Loucy (cell line): Measurements from ENCODE around the gene CACNB1.

ENCODE experiments used
- H2AFZ ChIP-seq: fragments of 200-600 bp; sonication (generic); 2 replicates; pipeline ENCODE4 v1.6.0; 2016; ENCODE audit warnings: antibody characterized with exemption, mild to moderate bottlenecking, low read length, moderate library complexity
- H3F3A ChIP-seq: fragments of 200-600 bp; 2 replicates; pipeline ENCODE4 v1.6.0; 2016; ENCODE audit warnings: antibody characterized with exemption, low read depth, mild to moderate bottlenecking
- H3K27me3 ChIP-seq: fragments of 200-600 bp; sonication (generic); 2 replicates; pipeline ENCODE4 v1.6.1; 2014; ENCODE audit warnings: low read length, mild to moderate bottlenecking; ENCODE audit not compliant: insufficient read depth, poor library complexity, severe bottlenecking
- H3K36me3 ChIP-seq: fragments of 200-600 bp; sonication (generic); 2 replicates; pipeline ENCODE4 v1.6.1; 2016; ENCODE audit warnings: low read length; ENCODE audit not compliant: insufficient read depth
- H3K4me1 ChIP-seq: fragments of 200-600 bp; sonication (generic); 2 replicates; pipeline ENCODE4 v1.5.1; 2014; ENCODE audit warnings: low read length, mild to moderate bottlenecking; ENCODE audit not compliant: insufficient read depth, poor library complexity, severe bottlenecking
- H3K4me2 ChIP-seq: fragments of 200-600 bp; sonication (generic); 2 replicates; pipeline ENCODE4 v1.6.0; 2014; ENCODE audit warnings: antibody characterized with exemption, low read length, low read depth, mild to moderate bottlenecking; ENCODE audit not compliant: poor library complexity, severe bottlenecking
- H3K4me3 ChIP-seq: fragments of 200-600 bp; sonication (generic); 2 replicates; pipeline ENCODE4 v1.5.1; 2014; ENCODE audit warnings: low read length, mild to moderate bottlenecking, mixed read lengths; ENCODE audit not compliant: poor library complexity, severe bottlenecking
- H3K79me2 ChIP-seq: fragments of 200-600 bp; sonication (generic); 2 replicates; pipeline ENCODE4 v1.6.1; 2014; ENCODE audit warnings: low read length; ENCODE audit not compliant: insufficient read depth
- H3K9ac ChIP-seq: fragments of 200-600 bp; sonication (generic); 2 replicates; pipeline ENCODE4 v1.6.0; 2014; ENCODE audit warnings: mild to moderate bottlenecking, low read depth, low read length, moderate library complexity; ENCODE audit not compliant: poor library complexity, severe bottlenecking
- H3K9me2 ChIP-seq: fragments of 200-600 bp; sonication (generic); replicated peaks from 2 replicates; pipeline ENCODE4 v1.6.1; 2016; ENCODE audit warnings: low read depth, low read length, mixed read lengths
- H3K9me3 ChIP-seq: fragments of 200-600 bp; sonication (generic); 2 replicates; pipeline ENCODE4 v1.6.1; 2014; ENCODE audit warnings: mild to moderate bottlenecking, antibody characterized with exemption, low read length, low read depth; ENCODE audit not compliant: insufficient read depth
- H4K20me1 ChIP-seq: fragments of 200-600 bp; sonication (generic); 2 replicates; pipeline ENCODE4 v1.6.0; 2014; ENCODE audit warnings: antibody characterized with exemption, low read length, mild to moderate bottlenecking; ENCODE audit not compliant: insufficient read depth, poor library complexity, severe bottlenecking
- CTCF ChIP-seq: fragments of 200-600 bp; sonication (generic); conservative IDR thresholded peaks from 2 replicates; pipeline ENCODE4 v1.5.1; 2014; ENCODE audit warnings: mild to moderate bottlenecking, antibody characterized with exemption, low read length
- EZH2phosphoT487 ChIP-seq: fragments of 200-600 bp; IDR thresholded peaks from 2 replicates; pipeline ENCODE4 v1.6.1; 2018; ENCODE audit warnings: antibody characterized with exemption, mild to moderate bottlenecking, moderate library complexity, borderline replicate concordance

Gene CACNB1

GRCh38 chr17:39200957-39201510 is 3.6 kb upstream of the CACNB1 start:
- H3K36me3 ChIP-seq = peaks cover 35% of the 10 kb centered on the region
- peaks cover 40% of the 10 kb centered on the region for H3K4me1 ChIP-seq
- peaks cover 11% of the 10 kb centered on the region; the same call in 1 of the 2 replicates for H3F3A ChIP-seq

GRCh38 chr17:39200070-39200879 is 2.8 kb upstream of the CACNB1 start, which contains the start of gene RPL19:
Gene RPL19 (plus strand): TSS chr17:39200283. CDS start chr17:39200345, 62 bp downstream.
- peaks cover 11% of the 10 kb centered on the region; the same call in 1 of the 2 replicates for H3F3A ChIP-seq
- peak within 1 kb of the TSS; percentile 93 for H3K4me3 ChIP-seq
- H3K36me3 ChIP-seq = peaks cover 35% of the 10 kb centered on the region
- peaks cover 4% of the 10 kb centered on the region for H3K27me3 ChIP-seq
- H3K9me2 ChIP-seq = no peaks in the 10 kb centered on the region
- peak within 1 kb of the TSS; percentile 96 for H3K9ac ChIP-seq
- H3K79me2 ChIP-seq = peaks cover 57% of the 10 kb centered on the region
- TF ChIP-seq EZH2phosphoT487 (no peak), CTCF (no peak)
- H3K4me1 ChIP-seq = peaks cover 46% of the 10 kb centered on the region
- peak within 1 kb of the TSS; percentile 97 for H3K4me2 ChIP-seq
- peaks cover 51% of the 10 kb centered on the region for H4K20me1 ChIP-seq
- H2AFZ ChIP-seq = peak within 1 kb of the TSS; percentile 90
- no peaks in the 10 kb centered on the region for H3K9me3 ChIP-seq

More at GRCh38 chr17:39200957-39201510, 3.6 kb upstream of the CACNB1 start:
- Histone ChIP-seq H3K4me2 (peak overlapping the region; percentile 97), H3K4me3 (peak overlapping the region; percentile 93), H3K9ac (peak overlapping the region; percentile 96), H3K79me2 (peaks cover 50% of the 10 kb centered on the region), H3K9me2 (no peaks in the 10 kb centered on the region), H3K27me3 (peaks cover 4% of the 10 kb centered on the region), H3K9me3 (no peaks in the 10 kb centered on the region), H4K20me1 (peaks cover 43% of the 10 kb centered on the region), H2AFZ (no peak overlapping the region)
- TF ChIP-seq CTCF (no peak), EZH2phosphoT487 (no peak)

- Histone ChIP-seq H3F3A (peaks cover 11% of the 10 kb centered on the region; the same call in 1 of the 2 replicates), H4K20me1 (peaks cover 52% of the 10 kb centered on the region), H3K4me3 (peak overlapping the region; percentile 93), H2AFZ (peak overlapping the region; percentile 90), H3K9me3 (no peaks in the 10 kb centered on the region), H3K9me2 (no peaks in the 10 kb centered on the region), H3K36me3 (peaks cover 30% of the 10 kb centered on the region), H3K79me2 (peaks cover 62% of the 10 kb centered on the region), H3K4me2 (peak overlapping the region; percentile 97), H3K9ac (peak overlapping the region; percentile 96), H3K4me1 (peaks cover 51% of the 10 kb centered on the region), H3K27me3 (peaks cover 4% of the 10 kb centered on the region)
- no peak for TF ChIP-seq EZH2phosphoT487
- no peak for TF ChIP-seq CTCF
These were observed 2.3 kb upstream of the CACNB1 start for GRCh38 chr17:39199820-39200069.
